CD4-positive, alpha-beta T cell treated with Interleukin-1 beta for 1 hour (primary cell): ENCODE measurements around the gene NLRP4.
"Not testable (repeated sequence)": the region's sequence is repeated elsewhere in the genome, so short reads cannot be mapped to it uniquely, and the experiment has no call there.

ENCODE experiments used
- DNase-seq, 2 donors: peaks; one replicate each; pipeline ENCODE4 v3.0.0-alpha.2; 2020 to 2022

NLRP4 gene

GRCh38 chr19:55882626-55883025 is 46.3 kb downstream of the NLRP4 start:
- no peak for DNase-seq

DNA sequence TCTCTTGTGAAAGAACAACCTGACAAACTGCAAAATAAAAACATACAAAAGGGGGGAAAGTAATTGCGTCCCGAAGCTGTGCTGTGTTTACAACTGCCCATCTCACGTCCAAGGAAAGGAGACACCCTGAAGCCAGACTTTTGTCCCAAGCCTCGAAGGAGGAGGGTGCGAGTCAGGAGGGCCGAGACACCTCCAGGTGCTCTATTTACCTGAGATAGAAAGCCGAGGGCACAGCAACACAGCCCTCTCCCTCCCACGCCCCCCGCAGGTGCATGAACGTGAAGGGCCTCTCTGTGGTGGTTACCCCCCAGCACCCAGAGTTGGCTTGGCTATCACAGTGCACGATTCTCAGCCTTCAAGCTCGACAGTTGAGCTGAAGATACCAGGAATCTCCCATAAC is 62.6 kb downstream of the NLRP4 start:
- DNase-seq, result no peak

DNA sequence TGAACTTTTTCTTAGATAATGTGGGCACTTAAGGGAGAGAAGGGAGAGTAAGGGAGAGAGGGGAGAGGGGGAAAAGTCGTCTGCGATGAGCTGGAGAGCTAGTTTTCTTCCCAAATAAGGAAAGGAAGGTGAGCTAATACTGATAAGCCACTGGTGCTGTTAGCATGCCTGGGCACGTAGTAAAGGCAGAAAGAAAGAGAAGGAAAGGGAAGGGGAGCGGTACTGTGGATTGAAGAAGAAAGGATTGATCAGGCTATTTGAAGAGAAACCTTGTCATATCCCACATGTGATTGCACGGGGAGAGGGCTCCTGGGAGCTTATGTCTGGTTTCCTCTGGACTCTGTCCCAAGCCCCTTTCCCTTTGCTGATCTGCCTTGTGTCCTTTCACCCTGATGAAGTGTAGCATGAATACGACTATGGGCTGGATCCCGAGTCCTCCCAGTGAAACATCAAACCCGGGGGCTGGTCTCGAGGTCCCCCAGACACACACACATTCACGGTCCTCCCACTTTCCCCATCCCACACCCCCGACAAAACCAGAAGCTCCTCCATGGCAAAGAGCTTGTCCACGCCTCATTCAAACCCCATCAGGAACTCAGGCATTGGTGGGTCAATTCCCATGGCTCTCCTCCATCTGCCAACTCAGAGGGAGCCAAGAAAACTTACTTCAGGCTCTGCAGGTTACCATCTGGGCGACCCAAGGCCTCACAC is 65.2 kb downstream of the NLRP4 start:
- DNase-seq, result no peak

- DNase-seq, result no peak
These were observed 65.9 kb downstream of the NLRP4 start for GRCh38 chr19:55902080-55902751.

DNA sequence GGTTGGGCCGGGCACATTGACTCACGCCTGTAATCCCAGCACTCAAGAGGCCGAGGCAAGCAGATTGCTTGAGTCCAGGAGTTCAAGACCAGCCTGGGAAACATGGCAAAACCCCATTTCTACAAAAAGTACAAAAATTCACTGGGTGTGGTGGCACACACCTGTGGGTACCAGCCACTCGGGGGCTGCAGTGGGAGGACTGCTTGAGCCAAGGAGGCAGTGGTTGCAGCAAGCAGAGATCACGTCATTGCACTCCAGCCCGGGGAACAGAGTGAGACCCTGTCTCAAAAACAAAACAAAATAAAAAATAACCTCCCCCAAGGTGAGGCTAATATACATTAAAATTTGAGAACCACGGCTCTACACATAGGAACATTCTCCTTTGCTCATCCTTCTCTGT is 70.9 kb downstream of the NLRP4 start:
- DNase-seq, result no peak

- no peak for DNase-seq
These were observed 71.4 kb downstream of the NLRP4 start for GRCh38 chr19:55907746-55908145.

- no peak for DNase-seq
These were observed 73.5 kb downstream of the NLRP4 start for GRCh38 chr19:55909801-55910200.

GRCh38 chr19:55912916-55913315 is 76.6 kb downstream of the NLRP4 start:
- DNase-seq, result no peak

DNA sequence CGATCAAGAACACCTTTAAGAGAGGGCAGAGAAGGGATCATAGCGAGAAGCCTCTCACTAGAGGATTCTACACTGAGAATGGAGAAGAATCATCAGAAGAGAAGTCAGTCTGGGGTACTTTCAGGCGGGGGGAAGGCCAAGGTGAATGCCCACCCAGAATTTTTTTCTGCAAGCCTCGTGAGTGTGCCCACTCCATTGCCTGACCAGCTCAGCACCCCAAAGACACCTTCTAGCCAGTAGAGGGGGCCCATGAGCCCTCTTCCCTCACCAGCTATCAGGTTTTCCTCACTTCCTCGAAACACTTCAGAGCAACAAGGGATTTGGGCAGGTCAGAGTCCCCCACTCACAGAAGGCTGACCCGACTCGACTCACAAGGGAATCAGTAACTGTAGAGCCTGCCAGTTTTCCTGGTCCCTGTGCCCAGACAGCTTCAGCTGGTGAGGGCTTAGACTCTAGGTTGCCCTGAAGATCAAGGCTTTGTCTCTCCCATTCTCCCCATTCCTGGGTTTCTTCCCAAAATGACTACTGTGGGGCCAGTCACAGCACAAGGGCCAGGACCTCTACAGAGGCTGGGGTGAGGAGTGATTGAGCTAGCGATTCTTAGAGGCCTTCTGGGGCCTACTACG is 77.4 kb downstream of the NLRP4 start:
- no peak for DNase-seq

GRCh38 chr19:55923556-55923955 is 87.2 kb downstream of the NLRP4 start:
- DNase-seq, result no peak

DNA sequence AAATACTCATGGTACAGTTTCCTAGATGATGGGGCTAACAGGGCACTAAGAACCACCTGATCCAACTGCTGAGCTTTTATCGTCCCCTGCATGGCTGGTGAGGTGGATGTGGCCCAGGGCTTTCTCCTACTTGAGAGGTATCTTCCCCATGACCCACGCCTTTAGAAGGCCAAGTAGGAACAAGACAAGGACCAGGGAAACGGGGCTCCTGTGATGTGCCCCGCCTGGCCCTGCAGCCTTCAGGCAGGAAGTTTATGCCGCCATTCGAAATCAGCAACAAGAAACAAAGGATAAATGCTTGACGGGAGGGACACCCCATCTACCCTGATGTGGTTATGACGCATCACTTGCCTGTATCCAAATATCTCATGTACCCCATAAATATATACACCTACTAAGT is 91.7 kb downstream of the NLRP4 start:
- DNase-seq, result no peak

GRCh38 chr19:55929258-55929657 is 92.9 kb downstream of the NLRP4 start:
- not testable (repeated sequence) for DNase-seq

DNA sequence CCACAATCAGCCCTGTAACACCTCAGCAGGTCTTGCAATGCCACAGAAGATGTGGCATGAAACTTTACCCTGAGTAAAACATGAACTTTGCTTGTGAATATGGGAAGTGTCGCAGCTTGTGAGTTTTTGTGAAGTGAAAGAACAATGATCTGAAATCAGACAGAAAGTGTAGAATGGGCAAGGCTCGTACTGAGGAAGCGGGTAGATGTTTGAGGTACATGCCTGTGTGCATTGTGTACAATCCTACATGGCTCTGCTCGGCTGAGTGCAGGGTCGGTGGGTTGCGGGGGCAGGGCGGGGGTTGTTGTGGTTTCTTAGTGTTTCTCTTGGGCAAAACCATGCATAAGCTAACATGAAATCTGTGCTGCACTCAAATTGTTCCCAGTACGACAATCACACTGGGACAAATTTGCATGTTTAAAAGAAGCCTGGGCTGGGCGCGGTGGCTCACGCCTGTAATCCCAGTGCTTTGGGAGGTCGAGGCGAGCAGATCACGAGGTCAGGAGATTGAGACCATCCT is 94.7 kb downstream of the NLRP4 start:
- DNase-seq, result no peak
